ENCODE measurements around the gene ASTN2. TPM values are rescaled to one million over a fixed set of nuclear protein-coding genes. Genes with fewer than 3 reads are reported as not detected.

The ASTN2 gene
- total and polyA plus RNA-seq, 9 of the 15 experiments (the other 6 are each of a cell fraction or from before 2014, with no cell fraction given) = 0.56 to 3.5 (median 1.9) TPM

DNA sequence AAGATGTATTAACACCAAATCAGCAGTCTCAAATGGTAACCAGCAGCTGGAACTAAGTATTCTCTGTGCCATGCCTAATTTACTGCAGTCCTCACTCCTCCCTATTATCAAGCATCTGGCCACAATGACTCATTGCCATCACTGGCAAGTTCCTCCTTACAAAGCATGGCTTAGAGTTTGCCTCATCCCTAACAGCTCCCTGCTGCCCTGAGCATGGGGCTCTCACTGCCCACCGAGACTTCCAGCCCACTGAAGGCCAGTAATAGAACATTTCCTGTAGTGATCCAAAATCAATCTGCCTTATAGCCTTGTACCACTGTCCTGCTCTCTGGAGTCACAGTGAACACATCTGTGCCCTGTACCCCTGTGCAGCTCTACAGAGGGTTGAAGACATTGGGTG is 939.7 kb downstream of the ASTN2 start (continued):
- TF ChIP-seq GABPA (tag; conservative IDR thresholded peaks at IDR 0.05; ENCODE audit: low read depth) = no peak
- TF ChIP-seq FOSL1 (tag; conservative IDR thresholded peaks at IDR 0.05) = peak; percentile 94
- no peak for TF ChIP-seq TCF7L2 (IDR thresholded peaks at IDR 0.05; ENCODE audit: low read depth, low read length)
- no peak for TF ChIP-seq BACH1 (tag; IDR thresholded peaks at IDR 0.05)
- TF ChIP-seq, protein P1, sequence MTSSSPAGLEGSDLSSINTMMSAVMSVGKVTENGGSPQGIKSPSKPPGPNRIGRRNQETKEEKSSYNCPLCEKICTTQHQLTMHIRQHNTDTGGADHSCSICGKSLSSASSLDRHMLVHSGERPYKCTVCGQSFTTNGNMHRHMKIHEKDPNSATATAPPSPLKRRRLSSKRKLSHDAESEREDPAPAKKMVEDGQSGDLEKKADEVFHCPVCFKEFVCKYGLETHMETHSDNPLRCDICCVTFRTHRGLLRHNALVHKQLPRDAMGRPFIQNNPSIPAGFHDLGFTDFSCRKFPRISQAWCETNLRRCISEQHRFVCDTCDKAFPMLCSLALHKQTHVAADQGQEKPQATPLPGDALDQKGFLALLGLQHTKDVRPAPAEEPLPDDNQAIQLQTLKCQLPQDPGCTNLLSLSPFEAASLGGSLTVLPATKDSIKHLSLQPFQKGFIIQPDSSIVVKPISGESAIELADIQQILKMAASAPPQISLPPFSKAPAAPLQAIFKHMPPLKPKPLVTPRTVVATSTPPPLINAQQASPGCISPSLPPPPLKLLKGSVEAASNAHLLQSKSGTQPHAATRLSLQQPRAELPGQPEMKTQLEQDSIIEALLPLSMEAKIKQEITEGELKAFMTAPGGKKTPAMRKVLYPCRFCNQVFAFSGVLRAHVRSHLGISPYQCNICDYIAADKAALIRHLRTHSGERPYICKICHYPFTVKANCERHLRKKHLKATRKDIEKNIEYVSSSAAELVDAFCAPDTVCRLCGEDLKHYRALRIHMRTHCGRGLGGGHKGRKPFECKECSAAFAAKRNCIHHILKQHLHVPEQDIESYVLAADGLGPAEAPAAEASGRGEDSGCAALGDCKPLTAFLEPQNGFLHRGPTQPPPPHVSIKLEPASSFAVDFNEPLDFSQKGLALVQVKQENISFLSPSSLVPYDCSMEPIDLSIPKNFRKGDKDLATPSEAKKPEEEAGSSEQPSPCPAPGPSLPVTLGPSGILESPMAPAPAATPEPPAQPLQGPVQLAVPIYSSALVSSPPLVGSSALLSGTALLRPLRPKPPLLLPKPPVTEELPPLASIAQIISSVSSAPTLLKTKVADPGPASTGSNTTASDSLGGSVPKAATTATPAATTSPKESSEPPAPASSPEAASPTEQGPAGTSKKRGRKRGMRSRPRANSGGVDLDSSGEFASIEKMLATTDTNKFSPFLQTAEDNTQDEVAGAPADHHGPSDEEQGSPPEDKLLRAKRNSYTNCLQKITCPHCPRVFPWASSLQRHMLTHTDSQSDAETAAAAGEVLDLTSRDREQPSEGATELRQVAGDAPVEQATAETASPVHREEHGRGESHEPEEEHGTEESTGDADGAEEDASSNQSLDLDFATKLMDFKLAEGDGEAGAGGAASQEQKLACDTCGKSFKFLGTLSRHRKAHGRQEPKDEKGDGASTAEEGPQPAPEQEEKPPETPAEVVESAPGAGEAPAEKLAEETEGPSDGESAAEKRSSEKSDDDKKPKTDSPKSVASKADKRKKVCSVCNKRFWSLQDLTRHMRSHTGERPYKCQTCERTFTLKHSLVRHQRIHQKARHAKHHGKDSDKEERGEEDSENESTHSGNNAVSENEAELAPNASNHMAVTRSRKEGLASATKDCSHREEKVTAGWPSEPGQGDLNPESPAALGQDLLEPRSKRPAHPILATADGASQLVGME (CRISPR knock-in tag; IDR thresholded peaks at IDR 0.05) = no peak
- TF ChIP-seq HNRNPK (IDR thresholded peaks at IDR 0.05; ENCODE audit: low read depth, low read length, poor library complexity, severe bottlenecking) = no peak
- no peak for TF ChIP-seq RHOXF2B (CRISPR knock-in tag; conservative IDR thresholded peaks at IDR 0.05)
- TF ChIP-seq, protein P2, sequence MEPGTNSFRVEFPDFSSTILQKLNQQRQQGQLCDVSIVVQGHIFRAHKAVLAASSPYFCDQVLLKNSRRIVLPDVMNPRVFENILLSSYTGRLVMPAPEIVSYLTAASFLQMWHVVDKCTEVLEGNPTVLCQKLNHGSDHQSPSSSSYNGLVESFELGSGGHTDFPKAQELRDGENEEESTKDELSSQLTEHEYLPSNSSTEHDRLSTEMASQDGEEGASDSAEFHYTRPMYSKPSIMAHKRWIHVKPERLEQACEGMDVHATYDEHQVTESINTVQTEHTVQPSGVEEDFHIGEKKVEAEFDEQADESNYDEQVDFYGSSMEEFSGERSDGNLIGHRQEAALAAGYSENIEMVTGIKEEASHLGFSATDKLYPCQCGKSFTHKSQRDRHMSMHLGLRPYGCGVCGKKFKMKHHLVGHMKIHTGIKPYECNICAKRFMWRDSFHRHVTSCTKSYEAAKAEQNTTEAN (CRISPR knock-in tag; IDR thresholded peaks at IDR 0.05) = no peak
- TF ChIP-seq RBM34 (IDR thresholded peaks at IDR 0.05; ENCODE audit: borderline replicate concordance, insufficient read depth, low read length) = no peak
- TF ChIP-seq, protein P3, sequence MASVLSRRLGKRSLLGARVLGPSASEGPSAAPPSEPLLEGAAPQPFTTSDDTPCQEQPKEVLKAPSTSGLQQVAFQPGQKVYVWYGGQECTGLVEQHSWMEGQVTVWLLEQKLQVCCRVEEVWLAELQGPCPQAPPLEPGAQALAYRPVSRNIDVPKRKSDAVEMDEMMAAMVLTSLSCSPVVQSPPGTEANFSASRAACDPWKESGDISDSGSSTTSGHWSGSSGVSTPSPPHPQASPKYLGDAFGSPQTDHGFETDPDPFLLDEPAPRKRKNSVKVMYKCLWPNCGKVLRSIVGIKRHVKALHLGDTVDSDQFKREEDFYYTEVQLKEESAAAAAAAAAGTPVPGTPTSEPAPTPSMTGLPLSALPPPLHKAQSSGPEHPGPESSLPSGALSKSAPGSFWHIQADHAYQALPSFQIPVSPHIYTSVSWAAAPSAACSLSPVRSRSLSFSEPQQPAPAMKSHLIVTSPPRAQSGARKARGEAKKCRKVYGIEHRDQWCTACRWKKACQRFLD (CRISPR knock-in tag; IDR thresholded peaks at IDR 0.05) = peak; percentile 59; the same call in 1 of the 2 replicates
- TF ChIP-seq HNRNPUL1 (IDR thresholded peaks at IDR 0.05; ENCODE audit: low read length) = no peak
- TF ChIP-seq CBFB (CRISPR knock-in tag; IDR thresholded peaks at IDR 0.05) = no peak
- no peak for TF ChIP-seq POLR2G (IDR thresholded peaks at IDR 0.05; ENCODE audit: low read depth, low read length)
- TF ChIP-seq TGIF2 (CRISPR knock-in tag; IDR thresholded peaks at IDR 0.05) = no peak
- TF ChIP-seq, protein P4, sequence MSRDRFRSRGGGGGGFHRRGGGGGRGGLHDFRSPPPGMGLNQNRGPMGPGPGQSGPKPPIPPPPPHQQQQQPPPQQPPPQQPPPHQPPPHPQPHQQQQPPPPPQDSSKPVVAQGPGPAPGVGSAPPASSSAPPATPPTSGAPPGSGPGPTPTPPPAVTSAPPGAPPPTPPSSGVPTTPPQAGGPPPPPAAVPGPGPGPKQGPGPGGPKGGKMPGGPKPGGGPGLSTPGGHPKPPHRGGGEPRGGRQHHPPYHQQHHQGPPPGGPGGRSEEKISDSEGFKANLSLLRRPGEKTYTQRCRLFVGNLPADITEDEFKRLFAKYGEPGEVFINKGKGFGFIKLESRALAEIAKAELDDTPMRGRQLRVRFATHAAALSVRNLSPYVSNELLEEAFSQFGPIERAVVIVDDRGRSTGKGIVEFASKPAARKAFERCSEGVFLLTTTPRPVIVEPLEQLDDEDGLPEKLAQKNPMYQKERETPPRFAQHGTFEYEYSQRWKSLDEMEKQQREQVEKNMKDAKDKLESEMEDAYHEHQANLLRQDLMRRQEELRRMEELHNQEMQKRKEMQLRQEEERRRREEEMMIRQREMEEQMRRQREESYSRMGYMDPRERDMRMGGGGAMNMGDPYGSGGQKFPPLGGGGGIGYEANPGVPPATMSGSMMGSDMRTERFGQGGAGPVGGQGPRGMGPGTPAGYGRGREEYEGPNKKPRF (IDR thresholded peaks at IDR 0.05; ENCODE audit: low read depth, low read length) = no peak
- TF ChIP-seq ZNF644 (tag; IDR thresholded peaks at IDR 0.05; ENCODE audit: low read depth) = 0 out of 2 replicates have a peak, but pooled peaks have one; percentile 34
- TF ChIP-seq JUND (IDR thresholded peaks at IDR 0.05; ENCODE audit: borderline replicate concordance, low read depth, low read length) = peak; percentile 91
- peak; percentile 94; the same call in 2 of the 3 replicates for TF ChIP-seq JUND (tag; IDR thresholded peaks at IDR 0.05; ENCODE audit: borderline replicate concordance, low read depth, low read length)

Measured in K562 (cell line).